Activated CD4-positive, alpha-beta T cell treated with anti-CD3 and anti-CD28 coated beads for 36 hours (primary cell): ENCODE results near the gene SLC5A10. TPM values are rescaled to one million over a fixed set of nuclear protein-coding genes. Genes with fewer than 3 reads are reported as not detected.

Experiments
- ATAC-seq: fragments of 200-7000 bp; cut with Tn5 transposase; one replicate; pipeline ENCODE4 v1.10.0; 2021; ENCODE audit warnings: mild to moderate bottlenecking, moderate library complexity
- CTCF ChIA-PET: fragments of 350-600 bp; sonication (Branson Sonifier 250); formaldehyde crosslinking; loops from one replicate; lab custom pipeline; 2021; ENCODE audit warnings: antibody characterized with exemption; lab: Charles Lee
- POLR2A ChIA-PET: fragments of 350-600 bp; sonication (Branson Sonifier 250); formaldehyde crosslinking; loops from one replicate; lab custom pipeline; 2021; ENCODE audit warnings: antibody characterized with exemption, inconsistent platforms; lab: Charles Lee
- DNase-seq: peaks from one replicate; pipeline ENCODE4 v3.0.0-alpha.2; 2020
- H3K27ac Mint-ChIP-seq: one replicate; pipeline ENCODE4 v1.8.0; 2021; ENCODE audit warnings: mixed read lengths
- H3K27me3 Mint-ChIP-seq: one replicate; pipeline ENCODE4 v1.8.0; 2021; ENCODE audit warnings: mixed read lengths
- H3K36me3 Mint-ChIP-seq: one replicate; pipeline ENCODE4 v1.8.0; 2021; ENCODE audit warnings: low read depth, mixed read lengths
- H3K4me1 Mint-ChIP-seq: one replicate; pipeline ENCODE4 v1.8.0; 2021; ENCODE audit warnings: mixed read lengths
- H3K4me3 Mint-ChIP-seq: one replicate; pipeline ENCODE4 v1.8.0; 2021; ENCODE audit warnings: mild to moderate bottlenecking, moderate library complexity, mixed read lengths
- H3K9me3 Mint-ChIP-seq: one replicate; pipeline ENCODE4 v1.8.0; 2021; ENCODE audit warnings: low read depth, mixed read lengths
- intact Hi-C, 2 experiments: fragments of 100-400 bp; cut with DNase I in 1 of 2; cut with micrococcal nuclease in 1 of 2; formaldehyde crosslinking; loops; one replicate each; pipeline versions ENCODE4 v1.14.2 to v1.15.1; 2022 to 2024; cut with DNase I, micrococcal nuclease
- total RNA-seq, 2 experiments: library from RNA; stranded (reverse); gene quantifications; one replicate each; pipeline ENCODE4 v1.2.3, GENCODE V29; 2021

SLC5A10 gene
- total RNA-seq, 2 experiments from 2014 or later: not detected

DNA sequence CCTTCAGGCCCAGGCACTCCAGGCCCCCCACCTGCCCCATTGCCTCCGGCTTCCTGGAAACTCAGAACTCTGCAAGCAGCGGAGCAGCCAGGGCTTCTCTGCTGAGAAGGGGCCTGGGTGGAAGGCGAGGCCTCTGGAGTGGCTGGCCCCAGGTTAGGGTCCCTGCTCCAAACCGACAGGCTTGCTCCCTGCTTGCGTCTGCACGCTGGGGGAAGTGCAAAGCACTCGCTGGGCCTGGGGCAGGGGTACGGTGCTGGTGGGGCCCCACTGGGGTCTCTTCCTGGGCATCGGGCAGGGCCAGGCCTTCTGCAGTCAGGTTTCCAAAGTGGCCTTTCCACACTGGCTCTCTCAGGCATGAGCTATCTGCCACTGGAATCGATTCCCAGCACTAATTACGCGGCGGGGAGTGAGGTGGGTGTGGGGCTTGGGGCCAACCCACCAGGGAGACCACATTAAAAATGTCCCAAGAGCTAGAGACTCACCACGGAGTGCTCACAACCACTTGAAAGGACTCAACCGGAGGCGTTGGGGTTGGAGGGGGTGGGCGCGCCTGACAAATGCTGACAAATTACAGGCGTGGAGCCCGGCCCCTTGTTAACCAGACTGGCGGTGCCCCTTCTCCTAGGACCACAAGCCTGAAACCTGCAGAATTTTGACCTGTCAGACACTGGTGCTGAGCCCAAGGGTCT, 34.7 kb downstream of the SLC5A10 start:
- Mint-ChIP-seq H3K4me1 (peaks cover 2% of the 10 kb centered on the region), H3K36me3 (peaks cover 8% of the 10 kb centered on the region), H3K4me3 (no peak overlapping the region), H3K9me3 (no peaks in the 10 kb centered on the region), H3K27ac (no peak overlapping the region), H3K27me3 (no peaks in the 10 kb centered on the region)
- ATAC-seq (no peak), DNase-seq (no peak)
- intact Hi-C loops: loop anchor here in 1 of 2 experiments (5.0 kb wide), 1 partner anchor 49 kb away; no protein-coding TSS in a partner anchor
- ChIA-PET POLR2A (no interaction called here), CTCF (no interaction called here)

DNA sequence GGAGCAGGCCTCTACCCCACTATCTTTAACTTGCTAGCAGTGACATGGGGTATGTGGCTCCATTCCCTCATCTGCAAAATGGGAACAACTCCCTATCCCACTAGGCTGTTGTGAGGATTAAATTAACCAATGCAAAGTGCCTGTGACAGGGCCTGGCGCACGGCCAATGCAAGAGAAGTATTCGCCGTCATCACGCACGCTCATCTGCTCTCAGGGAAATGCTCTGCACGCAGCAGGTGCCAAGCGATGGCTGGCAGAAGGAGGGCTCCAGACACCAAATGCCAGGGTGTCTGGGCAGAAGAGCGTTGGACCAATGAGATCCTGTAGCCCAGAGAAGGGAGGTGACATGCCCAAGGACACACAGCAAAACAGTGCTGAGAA, 35.3 kb downstream of the SLC5A10 start:
- ATAC-seq (no peak), DNase-seq (no peak)
- Mint-ChIP-seq H3K27ac (no peak overlapping the region), H3K4me3 (no peak overlapping the region), H3K27me3 (no peaks in the 10 kb centered on the region), H3K36me3 (peaks cover 8% of the 10 kb centered on the region), H3K9me3 (no peaks in the 10 kb centered on the region), H3K4me1 (peaks cover 2% of the 10 kb centered on the region)
- POLR2A ChIA-PET: no interaction called here
- CTCF ChIA-PET: interaction anchor here (0.6 kb wide), 1 partner anchor 466 kb away, joined by 3 read pairs; no protein-coding TSS in a partner anchor
- intact Hi-C loops: loop anchor here in 1 of 2 experiments (5.0 kb wide), 1 partner anchor 50 kb away; no protein-coding TSS in a partner anchor

DNA sequence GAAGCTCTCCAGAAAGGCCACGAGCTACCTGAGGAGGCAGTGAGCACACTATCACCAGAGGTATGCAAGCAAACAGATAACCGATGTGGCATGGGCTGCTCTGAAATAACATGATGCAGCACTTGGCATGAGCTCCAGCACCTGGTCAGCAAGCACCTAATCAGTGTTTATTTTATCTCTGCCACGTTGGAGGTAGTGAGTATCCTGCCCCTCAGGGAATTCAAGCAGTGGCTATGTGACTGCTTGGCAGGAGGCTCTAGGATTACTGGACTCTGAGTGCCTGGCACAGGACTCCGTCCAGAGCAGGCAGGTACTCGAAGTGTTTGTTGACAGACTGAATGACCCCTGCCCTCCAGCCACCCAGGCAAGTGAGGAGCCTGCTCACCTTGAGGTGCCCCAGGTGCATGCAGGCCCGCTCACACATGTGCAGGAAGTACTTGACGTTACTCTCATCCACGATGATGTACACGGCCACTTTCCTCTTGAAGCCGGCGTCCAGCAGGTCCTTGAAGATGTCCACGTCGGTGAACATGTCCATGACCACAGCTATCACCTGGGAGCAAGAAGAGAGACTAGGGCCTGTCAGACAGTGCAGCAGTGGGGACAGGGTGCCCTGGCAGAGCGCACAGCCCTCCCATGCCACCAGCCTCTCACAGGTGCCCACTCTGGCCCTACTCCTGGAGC, 36.0 kb downstream of the SLC5A10 start:
- CTCF ChIA-PET: interaction anchor here (0.6 kb wide), 1 partner anchor 466 kb away, joined by 3 read pairs; no protein-coding TSS in a partner anchor
- DNase-seq (no peak), ATAC-seq (no peak)
- Mint-ChIP-seq H3K9me3 (no peaks in the 10 kb centered on the region), H3K4me1 (peaks cover 7% of the 10 kb centered on the region), H3K36me3 (peaks cover 8% of the 10 kb centered on the region), H3K27ac (no peak overlapping the region), H3K4me3 (no peak overlapping the region), H3K27me3 (no peaks in the 10 kb centered on the region)
- POLR2A ChIA-PET: no interaction called here
- intact Hi-C loops: loop anchor here in 1 of 2 experiments (5.0 kb wide), 1 partner anchor 51 kb away; no protein-coding TSS in a partner anchor

DNA sequence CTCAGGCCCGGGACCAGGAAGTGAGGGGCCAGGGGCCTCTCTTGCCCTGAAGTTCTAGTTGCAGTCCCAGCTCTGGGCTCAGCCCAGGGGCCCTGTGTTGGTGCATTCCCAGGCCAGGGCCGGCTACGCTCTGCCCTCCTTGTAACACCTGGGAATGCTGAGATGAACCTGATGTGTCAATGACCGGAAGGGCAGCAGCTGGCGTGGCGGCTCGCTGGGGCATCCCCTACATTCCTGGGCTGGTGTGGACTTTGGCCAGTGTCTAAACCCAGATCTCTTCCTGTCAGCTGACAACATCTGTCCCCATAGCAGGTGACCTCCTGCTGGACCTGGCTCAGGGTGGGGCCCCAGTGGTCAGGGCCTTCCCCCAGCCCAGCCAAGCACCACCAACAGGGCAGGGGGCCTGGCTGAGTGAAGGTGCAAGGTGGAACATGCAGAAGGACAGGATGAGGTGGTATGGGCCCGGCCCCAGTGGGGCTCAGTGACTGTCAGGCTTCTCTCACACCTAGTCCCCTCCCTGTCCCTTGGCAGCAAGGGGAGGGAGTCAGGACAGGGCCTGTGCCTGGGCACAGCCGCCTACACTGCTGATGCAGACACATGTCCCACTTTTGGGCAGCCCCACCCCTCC, 36.7 kb downstream of the SLC5A10 start:
- no peak overlapping the region for H3K4me3 Mint-ChIP-seq
- no peak for ATAC-seq

DNA sequence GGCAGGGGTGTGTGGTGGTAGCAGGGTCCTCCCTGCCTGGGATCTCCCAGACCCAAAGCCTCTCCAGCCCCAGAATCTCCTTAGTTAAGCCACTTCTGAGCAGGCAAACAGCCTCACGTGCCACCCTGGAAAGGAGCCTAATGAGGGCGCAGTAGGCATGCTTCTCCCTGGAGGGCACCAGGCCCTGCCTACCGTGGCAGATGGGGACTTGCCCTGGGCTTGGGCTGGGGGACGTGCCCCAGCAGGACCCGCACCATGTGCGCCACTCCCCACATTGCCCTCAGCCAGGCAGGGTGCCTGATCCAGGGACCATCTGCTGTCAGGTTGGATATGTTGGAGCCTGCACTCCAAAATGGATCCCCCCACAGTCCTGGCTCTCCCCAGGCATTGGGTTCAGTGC, 38.4 kb downstream of the SLC5A10 start:
- ATAC-seq (no peak), DNase-seq (no peak)
- peaks cover 20% of the 10 kb centered on the region for H3K4me1 Mint-ChIP-seq
- peaks cover 21% of the 10 kb centered on the region for H3K36me3 Mint-ChIP-seq
- no peak overlapping the region for H3K27ac Mint-ChIP-seq
- intact Hi-C loops: loop anchor here in 1 of 2 experiments (10.0 kb wide), 1 partner anchor 46 kb away; no protein-coding TSS in a partner anchor
- no peaks in the 10 kb centered on the region for H3K27me3 Mint-ChIP-seq
- CTCF ChIA-PET: no interaction called here
- peaks cover 4% of the 10 kb centered on the region for H3K9me3 Mint-ChIP-seq
- POLR2A ChIA-PET: interaction anchor here (1.3 kb wide), 1 partner anchor 10 kb away, joined by 3 read pairs; no protein-coding TSS in a partner anchor
- no peak overlapping the region for H3K4me3 Mint-ChIP-seq

More for the DNA sequence above, 36.7 kb downstream of the SLC5A10 start:
- intact Hi-C loops: loop anchor here in 1 of 2 experiments (5.0 kb wide), 1 partner anchor 51 kb away; no protein-coding TSS in a partner anchor
- H3K4me1 Mint-ChIP-seq: peaks cover 13% of the 10 kb centered on the region
- ChIA-PET CTCF (no interaction called here), POLR2A (no interaction called here)
- no peak overlapping the region for H3K27ac Mint-ChIP-seq
- no peaks in the 10 kb centered on the region for H3K9me3 Mint-ChIP-seq
- no peaks in the 10 kb centered on the region for H3K27me3 Mint-ChIP-seq
- no peak for DNase-seq
- peaks cover 9% of the 10 kb centered on the region for H3K36me3 Mint-ChIP-seq

DNA sequence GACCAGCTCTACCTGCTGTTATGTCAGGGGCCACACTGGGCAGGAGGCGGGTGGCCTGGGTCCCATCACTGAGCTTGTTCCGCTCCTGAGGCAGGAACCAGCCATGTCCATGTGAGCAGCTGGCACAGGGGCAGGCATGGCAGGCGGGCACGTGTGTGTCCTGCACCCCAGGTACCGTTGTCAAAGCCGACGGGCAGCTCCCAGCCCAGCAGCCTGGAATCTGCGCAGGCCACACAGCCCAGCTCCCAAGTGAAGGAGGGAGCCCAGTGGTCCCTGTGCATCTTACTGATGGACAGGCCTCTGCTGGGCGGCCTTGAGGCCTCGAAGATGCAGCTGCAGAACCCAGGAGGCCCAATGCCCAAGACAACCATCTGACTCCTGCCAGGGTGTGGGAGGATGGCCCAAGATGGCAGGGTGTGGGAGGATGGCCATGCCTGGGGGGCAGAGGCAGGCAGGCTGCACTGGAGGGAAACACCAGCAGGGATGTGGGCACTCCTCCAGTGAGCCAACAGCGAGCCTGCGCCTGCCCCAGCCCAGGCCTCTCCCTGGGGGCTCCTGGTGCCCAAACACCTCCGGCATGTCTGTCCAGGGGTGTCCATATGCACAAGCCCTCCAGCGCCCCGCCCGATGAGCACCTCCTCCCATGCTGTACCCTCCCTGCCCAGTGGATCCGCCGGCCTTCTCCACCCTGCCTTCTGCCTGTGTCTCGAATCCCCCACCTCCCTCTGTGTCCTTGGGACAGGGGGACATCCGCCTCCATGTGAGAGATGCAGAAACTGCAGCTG, 39.8 kb downstream of the SLC5A10 start:
- ChIA-PET POLR2A (interaction anchor here (1.6 kb wide), 1 partner anchor 11 kb away, joined by 4 read pairs; no protein-coding TSS in a partner anchor), CTCF (interaction anchor here (1.6 kb wide), 1 partner anchor 31 kb away, joined by 5 read pairs; no protein-coding TSS in a partner anchor)
- no peak overlapping the region for H3K4me3 Mint-ChIP-seq
- ATAC-seq (no peak), DNase-seq (no peak)
- H3K27me3 Mint-ChIP-seq: no peaks in the 10 kb centered on the region
- H3K27ac Mint-ChIP-seq: no peak overlapping the region
- H3K4me1 Mint-ChIP-seq: peaks cover 20% of the 10 kb centered on the region
- H3K36me3 Mint-ChIP-seq: peaks cover 28% of the 10 kb centered on the region
- H3K9me3 Mint-ChIP-seq: peaks cover 7% of the 10 kb centered on the region
- intact Hi-C loops: loop anchor here (1.0 to 10.0 kb wide), 2 partner anchors 13 to 47 kb away; partner anchors contain the start of gene FAM83G (in 1 of the 2)

DNA sequence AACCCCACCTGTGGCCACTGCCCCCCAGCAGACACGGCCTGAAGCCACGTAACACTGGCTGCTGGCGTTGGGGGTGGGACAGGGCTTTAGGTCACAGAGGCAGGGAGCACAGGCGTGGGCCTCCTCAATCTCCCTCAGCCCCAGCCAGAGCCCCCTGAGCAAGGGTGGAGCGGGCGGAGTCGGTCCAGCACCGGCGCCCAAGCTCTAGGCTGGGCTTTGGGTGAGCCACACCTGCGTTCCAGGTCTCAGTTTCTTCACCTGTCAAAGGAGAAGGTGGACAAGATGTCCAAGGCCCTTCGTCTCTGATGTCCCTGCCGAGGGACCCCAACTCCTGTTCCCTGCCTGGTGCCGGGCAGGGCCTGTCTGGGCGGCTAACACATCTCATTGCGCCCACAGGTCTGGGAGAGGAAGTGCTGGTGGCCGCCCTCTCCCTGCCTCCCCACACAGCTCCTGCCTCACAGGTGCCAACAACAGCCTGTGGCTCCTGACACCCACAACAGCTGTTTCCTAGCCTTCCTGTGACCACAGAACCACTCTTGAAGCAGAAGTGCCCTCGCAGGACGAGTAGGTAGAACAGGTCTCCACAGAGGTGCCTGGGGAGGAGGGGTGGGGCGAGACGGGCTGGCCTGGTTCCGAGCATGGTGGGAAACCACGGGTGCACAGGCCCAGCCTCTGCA, 40.6 kb downstream of the SLC5A10 start:
- H3K27ac Mint-ChIP-seq: no peak overlapping the region
- H3K27me3 Mint-ChIP-seq: no peaks in the 10 kb centered on the region
- H3K4me3 Mint-ChIP-seq: no peak overlapping the region
- intact Hi-C loops: loop anchor here (1.0 to 10.0 kb wide), 2 partner anchors 12 to 48 kb away; partner anchors contain the start of gene FAM83G (in 1 of the 2)
- ATAC-seq: peak; percentile 49
- H3K9me3 Mint-ChIP-seq: peaks cover 8% of the 10 kb centered on the region
- peaks cover 19% of the 10 kb centered on the region for H3K4me1 Mint-ChIP-seq
- peaks cover 32% of the 10 kb centered on the region for H3K36me3 Mint-ChIP-seq
- ChIA-PET CTCF (no interaction called here), POLR2A (no interaction called here)
- peak; percentile 33 for DNase-seq

DNA sequence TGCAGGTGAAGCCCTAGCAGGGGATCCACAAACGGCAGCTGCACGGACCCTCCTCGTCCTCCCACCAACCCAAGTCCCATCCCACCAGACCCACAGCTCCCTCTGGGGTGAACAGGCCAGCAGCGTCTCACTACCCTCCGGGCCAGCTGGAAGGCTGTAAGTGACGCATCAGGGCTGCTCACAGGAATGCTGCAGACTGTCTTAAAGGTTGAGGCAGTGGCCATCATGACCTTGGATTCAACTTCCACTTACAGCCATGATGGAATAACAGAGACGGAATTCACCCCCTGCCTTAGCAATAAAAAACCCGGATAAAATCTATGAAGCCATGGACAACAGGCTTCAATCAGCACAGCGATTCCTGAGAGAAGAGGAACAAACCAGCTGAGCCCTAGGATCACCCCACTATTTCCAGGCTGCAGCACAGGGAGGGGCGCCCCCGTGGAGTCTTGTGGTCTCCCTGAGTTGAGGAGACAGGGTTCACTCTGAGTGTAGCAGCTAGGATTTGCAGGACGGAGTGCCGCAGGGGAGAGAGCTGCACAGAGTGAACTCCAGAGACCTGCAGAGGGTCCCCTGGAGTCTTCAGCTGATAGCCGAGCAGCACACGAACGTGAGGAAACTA, 42.1 kb downstream of the SLC5A10 start:
- Mint-ChIP-seq H3K27ac (no peak overlapping the region), H3K4me3 (no peak overlapping the region), H3K27me3 (no peaks in the 10 kb centered on the region), H3K9me3 (peaks cover 8% of the 10 kb centered on the region), H3K4me1 (peaks cover 21% of the 10 kb centered on the region), H3K36me3 (peaks cover 31% of the 10 kb centered on the region)
- CTCF ChIA-PET: interaction anchor here (1.5 kb wide), 1 partner anchor 9 kb away, joined by 3 read pairs; no protein-coding TSS in a partner anchor
- DNase-seq: no peak
- intact Hi-C loops: loop anchor here in 1 of 2 experiments (10.0 kb wide), 1 partner anchor 49 kb away; no protein-coding TSS in a partner anchor
- no peak for ATAC-seq
- POLR2A ChIA-PET: no interaction called here

DNA sequence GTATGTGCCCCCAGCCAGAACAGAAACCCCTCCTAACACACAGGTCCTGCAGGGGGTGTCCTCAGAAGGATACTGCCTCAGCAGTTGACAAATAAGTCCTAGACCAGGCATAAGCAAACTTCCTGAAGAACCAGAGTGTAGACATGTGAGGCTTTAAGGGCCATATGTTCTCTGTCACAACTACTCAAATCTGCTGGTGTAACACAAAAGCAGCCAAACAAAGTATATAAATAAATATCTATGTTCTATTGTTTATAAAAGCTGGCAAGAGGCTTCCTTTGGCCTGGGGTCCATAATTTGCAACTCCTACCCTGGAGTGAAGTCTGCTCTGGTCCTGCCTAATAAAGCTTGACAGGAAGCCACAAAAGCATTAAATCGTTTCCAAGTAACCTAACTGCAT, 42.7 kb downstream of the SLC5A10 start:
- H3K27ac Mint-ChIP-seq: no peak overlapping the region

More for the DNA sequence above, 42.7 kb downstream of the SLC5A10 start:
- ChIA-PET POLR2A (no interaction called here), CTCF (interaction anchor here (1.5 kb wide), 1 partner anchor 9 kb away, joined by 3 read pairs; no protein-coding TSS in a partner anchor)
- DNase-seq: no peak
- H3K9me3 Mint-ChIP-seq: peaks cover 8% of the 10 kb centered on the region
- H3K4me3 Mint-ChIP-seq: no peak overlapping the region
- intact Hi-C loops: loop anchor here in 1 of 2 experiments (10.0 kb wide), 1 partner anchor 50 kb away; no protein-coding TSS in a partner anchor
- peaks cover 31% of the 10 kb centered on the region for H3K36me3 Mint-ChIP-seq
- no peaks in the 10 kb centered on the region for H3K27me3 Mint-ChIP-seq
- no peak for ATAC-seq
- peaks cover 21% of the 10 kb centered on the region for H3K4me1 Mint-ChIP-seq
